Omental fat pad (tissue), 4 donors: ENCODE measurements around the gene ACBD6. TPM values are rescaled to one million over a fixed set of nuclear protein-coding genes. Genes with fewer than 3 reads are reported as not detected.

Experiments used
- ATAC-seq: fragments of 150-250 bp; one replicate; pipeline ENCODE4 v1.9.1; 2016; ENCODE audit warnings: mild to moderate bottlenecking, moderate library complexity; ENCODE audit not compliant: low FRiP score
- DNase-seq: peaks from one replicate; pipeline ENCODE4 v3.0.0-alpha.2; 2019; ENCODE audit warnings: low spot score
- total RNA-seq, 4 donors: library from RNA; depleted of rRNA; stranded (reverse); fragments of >200 nt; gene quantifications; one replicate each; pipeline ENCODE4 v1.1.0, GENCODE V29; 2016
- TF ChIP-seq, protein P1 (sequence below), 3 donors: fragments of 450-650 bp; IDR thresholded peaks; one replicate each; pipeline ENCODE4 v1.5.1; 2016 to 2017; ENCODE audit warnings: antibody characterized with exemption in 3 of 3, mild to moderate bottlenecking in 3 of 3, moderate library complexity in 2 of 3

Gene ACBD6
- total RNA-seq, 4 donors from 2014 or later: 30.0 to 46.2 (median 38.9) TPM

DNA sequence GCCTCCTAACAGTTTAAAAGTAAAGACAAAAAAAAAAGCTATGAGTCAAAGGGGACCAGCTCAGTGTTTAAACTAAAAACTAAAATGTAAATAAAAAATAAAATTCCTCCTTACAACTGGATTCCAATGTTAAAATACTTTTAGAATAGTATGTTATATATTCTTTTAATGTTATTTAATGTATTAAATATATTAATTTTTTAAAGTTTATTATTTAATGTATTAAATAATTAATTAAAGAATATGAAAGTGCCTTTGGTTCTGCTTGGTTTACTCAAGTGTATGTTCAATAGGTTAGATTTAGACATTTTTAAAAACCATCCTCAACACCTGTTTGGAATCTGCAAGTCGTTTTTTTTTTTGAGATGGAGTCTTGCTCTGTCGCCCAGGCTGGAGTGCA lies 13.1 kb downstream of the ACBD6 start:
- ATAC-seq: no peak
- TF ChIP-seq, protein P1, sequence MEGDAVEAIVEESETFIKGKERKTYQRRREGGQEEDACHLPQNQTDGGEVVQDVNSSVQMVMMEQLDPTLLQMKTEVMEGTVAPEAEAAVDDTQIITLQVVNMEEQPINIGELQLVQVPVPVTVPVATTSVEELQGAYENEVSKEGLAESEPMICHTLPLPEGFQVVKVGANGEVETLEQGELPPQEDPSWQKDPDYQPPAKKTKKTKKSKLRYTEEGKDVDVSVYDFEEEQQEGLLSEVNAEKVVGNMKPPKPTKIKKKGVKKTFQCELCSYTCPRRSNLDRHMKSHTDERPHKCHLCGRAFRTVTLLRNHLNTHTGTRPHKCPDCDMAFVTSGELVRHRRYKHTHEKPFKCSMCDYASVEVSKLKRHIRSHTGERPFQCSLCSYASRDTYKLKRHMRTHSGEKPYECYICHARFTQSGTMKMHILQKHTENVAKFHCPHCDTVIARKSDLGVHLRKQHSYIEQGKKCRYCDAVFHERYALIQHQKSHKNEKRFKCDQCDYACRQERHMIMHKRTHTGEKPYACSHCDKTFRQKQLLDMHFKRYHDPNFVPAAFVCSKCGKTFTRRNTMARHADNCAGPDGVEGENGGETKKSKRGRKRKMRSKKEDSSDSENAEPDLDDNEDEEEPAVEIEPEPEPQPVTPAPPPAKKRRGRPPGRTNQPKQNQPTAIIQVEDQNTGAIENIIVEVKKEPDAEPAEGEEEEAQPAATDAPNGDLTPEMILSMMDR (IDR thresholded peaks at IDR 0.05): no peak
- no peak for DNase-seq

DNA sequence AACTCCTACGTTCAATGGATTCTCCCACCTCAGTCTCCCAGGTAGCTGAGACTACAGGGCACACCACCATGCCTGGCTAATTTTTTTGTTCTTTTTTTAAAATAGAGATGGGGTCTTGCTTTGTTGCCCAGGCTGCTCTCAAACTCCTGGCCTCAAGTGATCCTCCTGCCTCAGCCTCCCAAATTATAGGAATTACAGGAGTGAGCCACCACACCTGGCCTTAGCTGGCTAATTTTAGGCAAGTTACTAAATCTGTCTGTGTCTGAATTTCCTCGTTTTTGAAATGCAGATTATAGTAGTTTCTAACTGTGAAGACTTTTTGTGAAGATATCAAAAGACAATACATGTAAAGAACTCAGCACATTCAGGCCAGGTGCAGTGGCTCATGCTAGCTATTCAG lies 13.7 kb downstream of the ACBD6 start:
- TF ChIP-seq, protein P1 (IDR thresholded peaks at IDR 0.05): no peak
- ATAC-seq: no peak
- no peak for DNase-seq

DNA sequence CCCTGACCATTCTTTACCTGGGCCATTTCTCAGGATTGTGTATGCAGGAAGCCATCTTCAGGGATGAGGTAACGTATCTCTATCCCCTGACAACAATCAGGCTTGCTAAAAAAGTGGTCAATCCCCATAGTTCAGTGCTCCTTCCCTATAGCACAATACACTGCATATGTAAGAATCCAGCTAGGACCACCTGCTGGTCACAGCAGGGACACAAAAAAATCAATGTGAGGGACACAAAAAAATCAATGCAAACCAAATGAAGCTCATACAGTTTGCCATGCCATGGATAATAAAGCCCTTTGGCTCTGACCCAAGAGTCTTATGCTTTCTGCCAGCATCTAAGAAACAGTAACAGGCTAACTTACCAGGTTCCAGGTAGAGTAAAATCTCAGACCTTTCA lies 16.3 kb downstream of the ACBD6 start:
- DNase-seq: no peak
- ATAC-seq: no peak
- TF ChIP-seq, protein P1 (IDR thresholded peaks at IDR 0.05): no peak

DNA sequence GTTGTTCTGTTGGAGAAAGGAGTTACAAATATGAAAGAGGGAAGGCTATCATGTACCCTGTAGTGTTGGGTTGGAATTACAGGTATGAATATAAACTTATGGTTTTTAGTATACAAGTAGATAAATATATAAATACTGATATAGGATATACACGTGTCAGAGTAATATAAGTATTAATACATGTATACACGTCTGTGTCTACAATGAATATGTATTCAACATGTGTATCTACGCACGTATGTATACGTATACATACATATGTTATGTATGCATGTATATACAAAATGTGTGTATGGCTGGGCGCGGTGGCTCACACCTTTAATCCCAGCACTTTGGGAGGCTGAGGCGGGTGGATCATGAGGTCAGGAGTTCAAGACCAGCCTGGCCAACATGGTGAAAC lies 17.9 kb downstream of the ACBD6 start:
- TF ChIP-seq, protein P1 (IDR thresholded peaks at IDR 0.05): no peak
- ATAC-seq (no peak), DNase-seq (no peak)

DNA sequence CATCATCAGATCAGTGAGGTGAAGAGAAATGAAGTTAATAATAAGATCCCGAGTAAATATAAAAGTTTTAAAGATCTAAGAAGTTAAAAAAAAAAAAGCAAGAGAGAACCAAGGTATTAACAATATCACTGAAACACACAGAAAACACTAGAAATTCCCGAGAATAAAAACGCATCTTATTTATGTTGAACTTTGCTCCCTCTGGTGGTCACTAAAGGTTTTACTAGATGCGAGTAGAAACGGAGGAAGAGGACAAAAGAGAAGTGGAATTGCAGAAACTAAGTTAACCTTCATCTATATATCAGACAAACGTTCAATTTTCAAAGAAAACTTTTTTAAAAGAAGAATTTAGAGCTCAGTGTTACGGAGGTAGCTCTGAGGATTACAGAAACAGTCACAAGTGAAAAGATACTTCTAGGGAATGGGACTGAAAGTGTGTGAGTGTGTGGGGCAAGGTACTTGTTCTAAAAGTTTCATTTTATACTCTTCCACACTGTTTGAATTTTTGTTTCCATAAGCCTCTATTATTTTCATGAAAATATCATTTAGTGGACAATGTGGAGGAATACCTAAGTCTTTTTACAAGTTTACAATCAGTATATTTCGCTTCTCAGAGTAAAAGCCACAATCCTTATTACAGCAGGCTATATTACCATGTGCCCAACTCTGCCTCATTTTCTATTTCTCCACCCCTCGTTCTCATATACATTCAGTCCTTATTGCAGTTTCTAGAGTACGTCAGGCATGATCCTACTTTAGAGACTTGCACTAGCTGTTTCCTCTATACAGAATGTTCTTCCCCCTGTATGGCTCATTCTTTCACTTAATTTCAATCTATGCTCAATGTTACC lies 19.7 kb downstream of the ACBD6 start:
- TF ChIP-seq, protein P1 (IDR thresholded peaks at IDR 0.05): no peak
- DNase-seq (no peak), ATAC-seq (no peak)

GRCh38 chr1:180470031-180470430 lies 32.3 kb downstream of the ACBD6 start:
- no peak for DNase-seq
- no peak for ATAC-seq
- TF ChIP-seq, protein P1 (IDR thresholded peaks at IDR 0.05): no peak

GRCh38 chr1:180468311-180468710 lies 34.1 kb downstream of the ACBD6 start:
- ATAC-seq: no peak
- no peak for DNase-seq

More at GRCh38 chr1:180468311-180468710, 34.1 kb downstream of the ACBD6 start:
- TF ChIP-seq, protein P1 (IDR thresholded peaks at IDR 0.05): no peak
